COLO829 (cell line): ENCODE data around the gene SNED1.

Experiments
- DNase-seq: peaks from one replicate; pipeline ENCODE4 v3.0.0; 2012; ENCODE audit warnings: low spot score

SNED1 gene

DNA sequence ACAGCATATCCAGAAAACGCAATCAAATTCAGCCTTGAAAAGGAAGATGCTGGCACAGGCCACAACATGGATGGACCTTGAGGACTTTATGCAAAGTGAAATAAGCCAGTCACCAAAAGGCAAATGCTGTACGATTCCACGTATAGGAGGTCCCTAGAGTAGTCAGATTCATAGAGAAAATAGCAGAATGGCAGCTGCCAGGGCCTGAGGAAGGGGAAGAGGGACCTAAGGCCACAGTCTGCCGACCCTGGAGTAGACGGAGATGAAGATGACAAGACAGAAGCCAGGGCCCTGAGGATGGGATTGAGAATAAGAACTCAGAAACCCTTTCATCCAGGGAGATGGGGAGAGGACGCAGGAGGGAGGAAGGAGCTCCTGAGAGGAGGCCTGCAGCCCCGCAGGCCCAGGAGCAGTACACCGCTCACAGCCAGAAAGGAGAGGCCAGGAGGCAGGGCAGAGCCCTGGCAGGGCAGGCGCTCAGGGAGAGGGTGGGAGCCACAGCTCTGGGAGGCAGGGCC is 111.7 kb downstream of the SNED1 start:
- no peak for DNase-seq

DNA sequence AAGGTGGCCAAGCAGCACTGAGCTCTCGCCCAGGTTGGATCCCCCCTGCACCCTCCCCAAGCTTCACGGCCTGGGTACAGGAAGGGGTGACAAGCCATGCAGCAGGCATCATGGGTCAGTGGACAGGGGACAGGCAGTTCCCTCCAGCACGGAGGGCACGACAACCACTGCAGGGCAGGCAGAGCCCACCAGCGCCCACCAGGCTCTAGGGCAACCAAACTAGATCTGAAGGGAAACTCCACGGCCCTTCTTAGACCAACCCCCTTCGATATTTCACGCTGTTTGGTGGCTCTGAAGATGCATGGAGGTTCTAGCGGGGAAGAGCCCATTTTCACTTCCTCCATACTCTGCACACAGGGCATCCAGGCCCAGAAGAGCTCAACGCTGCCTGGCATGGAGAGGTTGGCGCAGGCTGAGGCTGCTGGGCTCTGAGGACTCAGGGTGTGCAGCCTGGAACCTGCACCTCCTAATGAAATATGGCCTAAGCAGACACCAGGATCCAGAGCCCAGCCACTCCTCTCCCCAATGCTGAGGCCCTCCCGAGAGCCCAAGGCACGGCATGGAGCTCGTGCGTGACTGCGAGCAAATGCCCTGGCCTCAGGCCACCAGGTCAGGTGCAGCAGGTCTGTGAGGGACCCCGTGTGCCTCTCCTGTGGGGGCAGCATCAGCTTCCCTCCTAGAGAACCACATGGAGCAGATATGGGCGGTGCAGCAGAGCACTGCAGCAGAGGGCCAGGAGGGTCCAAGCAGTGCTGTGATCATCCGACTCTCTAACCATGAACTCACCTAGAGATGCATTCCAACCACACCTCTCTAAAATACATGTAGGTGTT is 112.4 kb downstream of the SNED1 start:
- no peak for DNase-seq

DNA sequence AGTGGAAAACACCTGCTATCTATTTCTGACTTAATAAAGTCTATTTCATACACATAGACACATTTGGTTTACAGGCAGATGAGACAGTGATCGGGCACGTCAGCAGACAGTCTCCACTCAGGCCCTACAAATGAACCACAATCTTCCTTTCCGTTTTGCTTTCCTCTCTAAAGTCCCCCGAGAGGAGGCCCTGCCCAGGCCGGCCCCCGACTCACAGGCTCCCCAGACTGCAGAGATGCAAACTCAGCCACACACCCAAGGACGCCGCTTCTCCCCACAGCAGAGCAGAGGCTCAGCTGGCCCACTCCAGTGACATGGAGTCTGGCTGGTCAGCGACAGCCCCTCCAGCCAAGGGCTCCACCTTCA is 113.0 kb downstream of the SNED1 start:
- DNase-seq = no peak

DNA sequence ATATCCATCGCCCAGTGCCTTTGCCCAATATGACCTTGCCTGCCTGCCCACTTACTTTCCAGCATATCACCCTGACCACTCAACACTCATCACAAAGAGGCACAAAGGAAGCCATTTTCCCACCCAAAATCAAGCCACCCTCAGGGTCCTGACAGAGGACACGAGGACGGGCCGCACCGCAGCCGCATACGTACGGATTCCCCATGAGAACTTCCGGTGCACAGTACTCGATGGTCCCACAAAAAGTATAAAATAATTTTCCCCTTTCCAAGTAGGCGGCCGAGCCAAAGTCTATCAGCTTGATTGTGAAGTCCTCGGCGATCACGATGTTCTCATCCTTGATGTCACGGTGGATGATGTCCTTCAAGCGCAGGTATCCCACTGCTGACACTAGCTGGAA is 113.6 kb downstream of the SNED1 start:
- no peak for DNase-seq

DNA sequence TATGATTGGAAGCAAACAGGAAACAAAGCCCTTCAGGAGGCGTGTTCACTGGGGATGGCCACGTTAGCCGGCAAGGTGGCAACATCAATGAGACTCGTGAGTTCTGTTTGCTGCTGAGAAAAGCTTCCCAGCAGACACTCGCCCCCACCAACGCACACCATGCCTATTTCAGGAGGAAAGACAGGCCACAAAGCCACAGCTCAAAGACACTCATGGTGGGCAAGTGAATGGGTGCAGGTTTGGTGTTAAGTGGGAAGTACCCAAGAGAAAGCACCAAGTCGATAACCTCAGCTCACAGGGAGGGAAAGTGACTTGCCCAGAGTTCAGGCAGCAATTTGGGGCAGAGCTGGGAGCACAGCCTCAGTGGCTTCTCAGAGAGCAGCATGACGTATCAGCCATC is 114.2 kb downstream of the SNED1 start:
- no peak for DNase-seq

DNA sequence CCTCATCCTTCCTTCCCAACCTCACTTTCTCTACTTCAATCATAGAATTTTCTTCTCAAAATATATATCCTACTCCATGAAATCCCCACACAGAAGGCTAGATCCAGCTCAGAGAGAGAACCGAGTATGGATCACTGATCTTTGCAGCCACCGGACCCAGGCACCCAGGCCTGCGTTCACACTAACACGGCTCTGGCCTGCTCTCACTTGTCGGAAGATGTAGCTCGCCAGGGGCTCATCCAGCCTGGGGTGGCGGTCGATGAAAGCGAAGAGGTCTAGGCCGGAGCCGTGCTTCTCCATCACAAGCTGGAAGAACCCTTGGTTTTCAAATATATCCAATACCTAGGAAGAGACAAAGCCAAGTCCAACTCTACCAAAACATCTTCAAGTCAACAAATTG is 116.4 kb downstream of the SNED1 start:
- no peak for DNase-seq

DNA sequence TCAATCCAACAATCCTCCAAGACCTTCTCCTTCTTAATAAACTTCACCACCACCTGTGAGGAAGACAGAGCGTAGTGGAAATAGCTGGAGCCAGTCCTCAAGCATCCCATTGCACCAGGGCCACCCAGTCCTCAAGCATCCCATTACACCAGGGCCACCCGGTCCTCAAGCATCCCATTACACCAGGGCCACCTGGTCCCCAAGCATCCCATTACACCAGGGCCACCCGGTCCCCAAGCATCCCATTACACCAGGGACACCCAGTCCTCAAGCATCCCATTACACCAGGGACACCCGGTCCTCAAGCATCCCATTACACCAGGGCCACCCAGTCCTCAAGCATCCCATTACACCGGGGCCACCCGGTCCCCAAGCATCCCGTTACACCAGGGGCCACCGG is 116.9 kb downstream of the SNED1 start:
- no peak for DNase-seq

DNA sequence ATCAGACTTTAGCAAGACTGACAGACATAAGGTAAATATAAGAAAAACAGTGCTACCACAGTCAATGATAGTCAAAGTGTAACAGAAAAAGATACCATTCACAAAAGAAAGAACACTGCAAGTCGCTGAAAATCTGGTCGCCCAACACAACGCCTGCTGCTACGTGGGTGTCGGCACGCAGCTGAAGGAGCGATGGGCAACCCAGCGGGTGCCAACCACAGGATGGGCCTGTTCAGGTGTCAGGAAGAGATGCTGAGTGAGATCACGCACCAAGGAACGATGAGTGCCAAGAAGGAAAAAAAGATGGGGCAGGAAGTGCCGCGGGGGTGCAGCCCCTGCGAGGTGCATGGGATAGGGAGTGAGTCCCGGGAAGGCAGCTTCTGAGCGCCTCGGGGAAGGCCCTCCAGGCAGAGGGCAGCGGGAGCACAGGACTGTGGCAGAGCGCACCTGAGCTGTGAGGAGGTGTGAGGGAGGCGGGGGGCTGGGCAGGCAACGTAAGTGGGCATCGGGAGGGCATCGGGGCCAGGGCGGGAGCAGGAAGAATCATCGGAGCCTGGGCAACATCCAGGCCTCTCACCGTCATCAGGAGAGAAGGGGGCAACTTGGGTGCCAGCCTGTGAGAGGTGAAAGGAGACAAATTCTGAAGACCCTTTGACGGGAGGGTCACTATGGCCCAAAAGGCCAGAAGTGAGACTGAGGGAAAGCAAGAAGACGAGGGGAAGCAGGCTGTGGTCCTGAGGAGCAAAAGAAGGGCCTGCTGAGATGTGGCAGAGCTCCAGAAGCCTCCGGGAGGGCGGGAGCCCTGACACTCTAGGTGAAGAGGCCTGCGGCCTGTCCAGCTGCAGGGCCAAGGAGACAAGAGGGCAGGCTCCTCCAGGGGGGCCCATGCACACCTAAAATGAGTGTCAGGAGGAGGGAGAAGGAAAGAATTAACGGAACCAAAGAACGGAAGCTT is 118.5 kb downstream of the SNED1 start:
- no peak for DNase-seq

DNA sequence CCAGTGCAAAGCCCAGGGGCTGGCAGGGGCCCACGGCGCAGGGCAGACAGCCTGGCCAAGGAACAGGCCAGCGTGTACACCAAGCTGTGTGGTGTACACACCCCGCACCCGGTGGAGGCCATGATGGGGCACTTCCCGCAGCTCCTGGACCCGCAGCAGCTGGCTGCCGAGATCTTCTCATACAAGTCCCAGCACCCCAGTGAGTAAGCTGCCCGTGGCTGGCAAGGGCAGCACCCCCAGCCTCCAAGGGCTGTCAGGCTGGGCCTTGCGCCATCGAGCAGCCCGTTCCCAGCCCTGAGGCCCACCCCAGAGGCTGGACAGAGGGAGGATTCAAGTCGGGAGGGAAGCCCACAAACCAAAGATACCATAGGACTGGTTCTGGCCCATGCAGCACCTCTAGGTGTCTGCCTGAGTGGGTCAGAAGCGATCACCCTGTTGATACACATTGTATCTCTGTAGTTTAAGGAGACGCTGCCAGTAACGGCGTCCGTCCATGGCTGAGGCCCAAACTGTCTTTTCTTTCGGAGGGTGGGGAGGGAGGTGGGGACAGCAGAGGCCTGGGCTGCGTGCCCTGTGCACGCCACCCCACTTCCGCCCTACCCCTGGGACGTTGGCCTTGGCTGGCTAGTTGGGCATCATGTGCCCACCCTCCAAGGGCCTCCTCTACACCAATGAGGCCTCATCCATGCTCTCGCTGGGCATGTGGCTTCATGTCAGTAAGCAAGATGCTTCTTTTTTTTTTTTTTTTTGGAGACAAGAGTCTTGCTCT is 120.5 kb downstream of the SNED1 start:
- DNase-seq = no peak

DNA sequence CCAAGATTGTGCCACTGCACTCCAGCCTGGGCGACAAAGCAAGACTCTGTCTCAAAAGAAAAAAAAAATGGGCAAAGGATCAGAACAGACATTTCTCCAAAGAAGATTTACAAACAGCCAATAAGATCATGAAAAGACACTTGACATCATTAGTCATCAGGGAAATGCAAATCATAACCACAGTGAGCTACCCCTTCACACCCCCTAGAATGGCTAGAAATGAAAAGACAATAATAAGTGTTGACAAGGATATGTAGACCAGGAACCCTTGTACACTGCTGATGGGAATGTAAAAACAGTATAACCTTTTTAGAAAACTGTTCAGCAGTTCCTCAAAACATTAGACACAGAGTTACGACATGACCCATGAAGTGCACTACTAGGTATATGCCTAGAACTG is 122.0 kb downstream of the SNED1 start:
- DNase-seq = no peak

DNA sequence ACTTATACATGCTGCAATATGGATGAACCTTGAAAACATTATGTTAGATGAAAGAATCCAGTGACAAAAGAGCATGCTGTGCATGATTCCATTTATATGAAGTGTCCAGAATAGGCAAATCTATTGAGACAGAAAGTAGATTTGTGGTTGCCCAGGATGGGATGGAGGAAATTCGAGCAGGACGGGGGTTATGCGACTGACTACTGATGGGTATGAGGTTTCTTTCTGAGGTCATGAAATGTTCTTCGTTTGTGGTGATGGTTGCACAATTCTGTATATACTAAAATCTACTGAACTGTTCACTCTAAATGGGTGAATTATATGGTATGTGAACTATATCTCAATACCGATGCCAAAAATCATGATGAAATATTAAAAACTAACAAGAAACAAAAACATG is 122.6 kb downstream of the SNED1 start:
- no peak for DNase-seq

DNA sequence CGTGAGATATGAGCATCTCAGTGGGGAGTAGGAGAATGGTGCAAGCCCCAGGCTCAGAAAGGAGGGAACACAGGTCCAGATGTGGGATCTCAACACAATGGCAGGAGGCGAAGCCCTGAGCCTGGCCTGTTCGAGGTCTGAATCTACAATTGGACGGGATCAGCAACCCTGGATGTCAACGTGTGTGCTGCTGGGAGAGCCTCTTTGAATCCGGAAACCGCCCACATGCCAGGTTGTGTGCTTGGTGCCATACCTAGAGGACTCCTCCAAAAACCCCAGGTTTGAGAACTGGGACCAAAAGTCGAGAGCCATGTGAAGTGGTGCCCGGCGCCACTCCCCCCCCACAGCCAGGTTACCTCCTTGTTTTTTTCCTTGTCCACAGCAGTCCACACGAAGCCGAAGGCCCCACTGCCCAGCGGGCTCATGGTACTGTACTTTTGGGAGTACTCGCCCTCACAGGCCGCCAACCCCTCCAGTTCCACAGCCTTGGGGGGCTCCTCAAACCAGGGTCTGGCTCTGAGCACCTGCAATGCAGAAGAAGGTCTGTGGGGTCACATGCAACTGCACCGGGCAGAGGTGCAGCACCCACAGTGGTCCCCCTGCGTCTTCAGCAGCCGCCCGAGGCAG is 124.1 kb downstream of the SNED1 start:
- no peak for DNase-seq

DNA sequence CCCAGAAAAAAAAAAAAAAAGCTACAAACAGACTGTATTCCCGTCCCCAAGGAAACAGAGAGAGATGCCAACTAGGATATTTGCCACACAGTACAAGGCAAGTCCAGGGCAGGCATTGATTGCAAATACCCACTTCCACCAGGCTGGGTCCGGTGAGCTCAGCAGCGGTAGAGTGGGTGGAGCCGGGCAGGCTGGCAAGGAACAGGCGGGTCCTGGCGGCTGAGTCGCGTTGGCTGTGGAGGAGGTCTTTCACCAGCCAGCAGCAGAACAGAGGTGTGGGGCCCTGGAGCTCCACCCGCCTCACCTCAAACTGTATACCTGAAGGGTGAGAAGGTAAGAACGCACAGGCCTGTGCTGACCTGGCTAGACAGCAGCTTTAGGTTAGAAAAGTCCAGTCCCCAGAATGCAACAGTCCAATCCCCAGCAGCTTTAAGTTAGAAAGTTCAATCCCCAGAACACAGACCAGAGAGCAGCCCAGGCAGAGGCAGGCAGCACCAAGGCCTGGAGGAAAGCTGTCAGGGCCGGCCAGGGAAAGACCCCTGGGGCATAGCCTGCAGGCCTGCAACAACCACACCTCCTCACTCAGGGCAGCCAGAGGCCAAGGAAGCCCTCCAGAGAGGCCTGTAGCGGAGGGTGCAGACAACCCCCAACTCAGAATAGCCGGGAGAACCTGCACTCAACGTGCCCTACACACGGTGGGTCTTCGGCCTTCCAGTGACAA is 125.6 kb downstream of the SNED1 start:
- no peak for DNase-seq

DNA sequence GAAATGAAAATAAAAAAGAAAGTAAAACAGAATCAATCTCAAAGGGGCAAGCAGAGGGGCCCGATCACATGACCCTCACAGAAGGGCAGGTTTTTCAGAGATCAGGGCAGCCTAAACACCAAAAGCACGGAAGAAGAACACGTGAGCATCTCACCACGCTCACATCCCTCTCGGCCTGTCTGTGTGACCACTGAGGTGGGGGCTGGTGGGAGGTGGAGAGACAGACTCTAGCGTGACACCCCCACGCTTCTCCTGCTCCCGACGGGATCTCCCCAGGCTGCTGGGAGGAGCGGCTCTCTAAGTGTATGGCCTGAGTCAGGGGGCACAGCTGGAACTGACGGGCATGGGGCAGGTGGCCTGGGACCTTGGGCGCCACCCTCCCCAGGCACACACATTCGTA is 127.2 kb downstream of the SNED1 start:
- DNase-seq = no peak

DNA sequence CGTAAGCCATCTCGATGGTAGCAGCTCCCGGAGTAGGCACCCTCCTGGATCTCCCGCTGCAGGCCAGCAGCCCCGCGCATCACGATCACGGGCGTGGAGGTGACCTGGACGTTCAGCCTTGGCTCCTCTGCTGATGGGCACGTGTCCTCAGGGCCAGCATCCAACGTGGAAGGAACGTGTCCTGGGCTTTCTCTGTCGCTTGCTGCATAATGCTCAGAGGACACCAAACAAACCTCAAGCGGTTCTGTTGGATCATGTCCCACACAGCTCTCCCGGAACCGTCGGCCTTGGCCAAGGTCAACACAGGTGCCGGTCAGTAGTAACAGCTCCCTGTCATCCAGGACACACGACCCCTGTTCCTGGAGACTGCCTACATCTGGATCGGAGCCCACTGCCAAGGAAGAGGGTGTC is 127.8 kb downstream of the SNED1 start:
- no peak for DNase-seq

DNA sequence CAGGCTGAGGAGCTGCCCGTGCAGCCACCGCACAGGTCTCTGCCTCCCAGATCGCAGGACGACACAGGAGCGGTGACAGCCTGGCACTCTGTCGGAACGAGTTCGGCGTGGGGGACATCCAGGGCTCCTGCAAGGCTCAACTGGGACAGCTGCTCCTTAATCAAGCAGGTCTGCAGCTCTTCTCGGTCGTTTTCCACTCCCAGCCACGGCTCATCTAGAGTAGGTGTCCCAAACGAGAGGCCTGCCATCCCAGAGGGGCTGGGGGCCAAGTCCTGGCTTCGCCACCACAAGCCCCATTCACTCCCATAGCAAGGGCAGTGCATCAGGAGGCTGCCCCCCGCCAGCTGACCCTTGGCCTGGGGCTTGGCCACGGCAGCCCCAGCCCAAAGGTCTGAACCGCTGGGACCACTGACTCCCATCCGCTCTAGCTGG is 128.4 kb downstream of the SNED1 start:
- DNase-seq = no peak

DNA sequence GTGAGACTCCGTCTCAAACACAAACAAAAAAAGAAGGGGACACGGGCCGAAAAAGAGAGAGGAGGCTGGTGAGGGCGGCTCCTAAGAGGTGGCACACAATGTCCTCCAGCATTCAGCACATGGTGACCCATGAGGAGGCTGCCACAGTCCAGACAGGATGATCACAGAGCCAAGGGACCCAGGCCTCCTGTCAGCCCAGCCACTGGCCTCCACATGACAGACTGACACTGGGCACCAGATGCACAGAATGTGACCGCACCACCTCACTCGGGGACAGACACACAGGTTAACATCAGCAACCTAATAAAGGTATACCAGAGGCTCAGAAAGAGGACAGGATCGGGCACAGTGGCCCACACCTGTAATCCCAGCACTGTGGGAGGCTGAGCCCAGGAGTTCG is 129.8 kb downstream of the SNED1 start:
- no peak for DNase-seq

DNA sequence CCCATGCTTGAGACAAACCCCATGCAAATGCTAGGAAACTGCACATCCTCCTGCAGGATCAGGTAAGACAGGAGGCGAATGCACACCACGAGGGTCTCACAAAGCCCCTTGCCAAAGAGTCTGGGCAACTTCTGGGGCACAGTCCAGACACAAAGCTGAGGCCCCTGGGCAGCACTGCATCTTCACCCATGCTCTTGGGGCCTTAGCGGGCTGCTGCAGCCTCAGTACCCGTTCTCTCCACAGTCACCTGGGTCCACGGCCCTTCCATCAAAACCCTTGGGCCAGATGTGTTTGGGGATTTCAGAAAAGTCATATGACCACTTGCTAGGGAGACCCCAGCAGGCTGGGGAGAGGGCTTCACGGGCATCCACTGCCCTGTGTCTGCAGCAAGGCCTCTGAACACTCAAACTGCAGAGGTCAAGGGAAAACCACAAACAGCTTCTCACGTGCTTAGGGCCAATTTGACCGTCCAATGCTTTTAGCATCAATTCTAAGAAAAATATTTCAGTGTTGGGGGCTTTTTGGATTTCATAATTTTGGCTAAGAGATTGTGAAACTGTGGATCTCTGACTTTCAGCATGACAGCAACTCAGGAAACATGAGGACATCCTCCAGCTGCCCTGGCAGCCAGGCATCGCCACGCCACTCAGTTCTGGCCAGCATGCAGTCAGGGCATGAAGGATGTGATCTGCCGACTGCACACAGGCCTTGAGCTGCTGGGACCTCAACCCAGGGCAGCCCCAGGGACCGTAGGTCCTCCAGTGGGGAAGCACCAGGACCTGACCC is 130.9 kb downstream of the SNED1 start:
- DNase-seq = no peak

DNA sequence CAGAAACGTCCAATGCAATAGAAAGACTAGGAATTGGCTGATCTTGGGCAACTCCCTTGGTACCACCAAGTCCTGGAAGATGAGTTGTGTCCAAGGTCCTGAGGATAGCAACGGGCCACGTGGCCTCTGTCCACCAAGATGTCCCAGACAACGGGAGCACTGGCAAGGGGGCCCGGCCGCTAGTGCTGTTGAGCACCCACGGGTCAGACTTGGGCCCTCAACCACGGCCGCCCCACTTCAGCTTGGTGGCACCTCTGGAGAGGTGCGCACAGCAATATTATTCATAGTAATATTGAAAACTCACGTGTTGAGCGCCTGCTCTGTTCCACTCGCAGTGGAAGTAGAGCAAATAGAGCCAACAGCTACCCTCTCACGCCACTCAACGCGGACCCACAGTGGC is 131.9 kb downstream of the SNED1 start:
- no peak for DNase-seq

DNA sequence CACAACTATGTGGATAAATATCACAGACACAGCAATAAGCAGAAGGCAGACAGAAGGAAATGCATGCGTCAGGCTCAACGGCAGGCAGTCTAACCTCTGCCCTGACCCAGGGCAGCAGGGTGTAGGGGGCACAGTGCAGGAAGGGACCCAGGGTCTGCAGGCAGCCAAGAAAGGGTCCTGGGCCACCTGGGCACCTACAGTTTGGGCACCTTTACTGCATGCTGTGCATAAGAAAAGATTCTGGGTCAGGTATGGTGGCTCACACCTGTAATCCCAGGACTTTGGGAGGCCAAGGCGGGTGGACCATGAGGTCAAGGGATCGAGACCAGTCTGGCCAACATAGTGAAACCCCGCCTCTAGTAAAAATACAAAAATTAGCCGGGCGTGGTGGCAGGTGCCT is 133.1 kb downstream of the SNED1 start:
- DNase-seq = no peak
